ENCODE results near the gene ZNF552.
"Not testable (repeated sequence)": the region's sequence is repeated elsewhere in the genome, so short reads cannot be mapped to it uniquely, and the experiment has no call there.

ZNF552 gene

DNA sequence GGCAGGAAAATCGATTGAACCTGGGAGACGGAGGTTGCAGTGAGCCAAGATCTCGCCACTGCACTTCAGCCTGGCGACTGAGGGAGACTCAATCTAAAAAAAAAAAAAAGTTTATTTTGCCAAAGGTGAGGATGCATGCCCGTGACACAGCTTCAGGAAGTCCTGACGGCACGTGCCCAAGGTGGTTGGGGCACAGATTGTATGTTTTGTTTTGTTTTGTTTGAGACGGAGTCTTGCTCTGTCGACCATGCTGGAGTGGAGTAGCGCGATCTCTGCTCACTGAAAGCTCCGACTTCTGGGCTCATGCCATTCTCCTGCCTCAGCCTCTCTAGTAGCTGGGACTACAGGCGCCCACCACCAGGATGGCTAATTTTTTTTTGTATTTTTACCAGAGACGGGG is 3.3 kb upstream of the ZNF552 start:
- DNase-seq, result no peak

DNA sequence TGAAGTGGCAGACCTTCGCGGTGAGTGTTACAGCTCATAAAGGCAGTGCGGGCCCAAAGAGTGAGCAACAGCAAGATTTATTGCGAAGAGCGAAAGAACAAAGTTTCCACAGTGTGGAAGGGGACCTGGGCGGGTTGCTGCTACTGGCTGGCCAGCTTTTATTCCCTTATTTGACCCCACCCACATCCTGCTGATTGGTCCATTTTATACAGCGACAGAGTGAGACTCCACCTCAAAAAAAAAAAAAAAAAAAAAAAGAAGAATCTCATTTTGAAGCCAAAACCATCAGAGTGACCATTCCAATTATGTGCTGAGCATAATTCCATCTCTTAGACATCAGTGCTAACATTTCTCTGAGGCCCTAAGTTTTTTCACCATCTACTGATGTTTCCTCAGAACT is 1.9 kb upstream of the ZNF552 start:
- no peak for DNase-seq

DNA sequence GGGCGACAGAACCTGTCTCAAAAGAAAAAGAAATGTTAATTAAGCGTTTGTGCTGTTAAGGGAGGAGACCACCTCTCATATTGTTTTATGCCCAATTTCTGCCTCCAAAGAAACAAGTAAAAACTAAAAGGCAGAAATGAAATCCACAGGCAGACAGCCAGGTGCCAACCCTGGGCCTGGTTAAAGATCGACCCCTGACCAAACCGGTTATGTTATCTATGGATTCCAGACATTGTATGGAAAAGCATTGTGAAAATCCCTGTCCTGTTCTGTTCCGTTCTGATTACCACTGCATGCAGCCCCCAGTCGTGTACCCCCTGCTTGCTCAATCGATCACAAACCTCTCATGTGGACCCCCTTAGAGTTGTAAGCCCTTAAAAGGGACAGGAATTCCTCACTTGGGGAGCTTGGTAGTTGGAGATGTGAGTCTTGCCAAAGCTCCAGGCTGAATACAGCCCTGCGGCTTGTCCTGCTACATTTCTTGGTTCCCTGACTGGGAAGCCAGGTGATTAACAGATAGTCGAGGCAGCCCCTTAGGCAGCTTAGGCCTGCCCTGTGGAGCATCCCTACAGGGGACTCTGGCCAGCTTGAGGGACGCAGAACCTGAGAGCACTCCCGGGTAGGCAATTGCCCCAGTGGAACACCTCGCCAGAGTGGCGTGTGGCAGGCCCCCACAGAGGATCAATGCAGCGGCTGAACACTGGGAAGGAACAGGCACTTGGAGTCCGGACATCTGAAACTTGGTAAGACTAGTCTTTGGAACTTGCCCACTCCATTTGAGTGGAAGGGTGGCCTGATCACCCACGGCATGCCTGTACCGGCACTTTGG is 748 bp upstream of the ZNF552 start:
- no peak for DNase-seq

DNA sequence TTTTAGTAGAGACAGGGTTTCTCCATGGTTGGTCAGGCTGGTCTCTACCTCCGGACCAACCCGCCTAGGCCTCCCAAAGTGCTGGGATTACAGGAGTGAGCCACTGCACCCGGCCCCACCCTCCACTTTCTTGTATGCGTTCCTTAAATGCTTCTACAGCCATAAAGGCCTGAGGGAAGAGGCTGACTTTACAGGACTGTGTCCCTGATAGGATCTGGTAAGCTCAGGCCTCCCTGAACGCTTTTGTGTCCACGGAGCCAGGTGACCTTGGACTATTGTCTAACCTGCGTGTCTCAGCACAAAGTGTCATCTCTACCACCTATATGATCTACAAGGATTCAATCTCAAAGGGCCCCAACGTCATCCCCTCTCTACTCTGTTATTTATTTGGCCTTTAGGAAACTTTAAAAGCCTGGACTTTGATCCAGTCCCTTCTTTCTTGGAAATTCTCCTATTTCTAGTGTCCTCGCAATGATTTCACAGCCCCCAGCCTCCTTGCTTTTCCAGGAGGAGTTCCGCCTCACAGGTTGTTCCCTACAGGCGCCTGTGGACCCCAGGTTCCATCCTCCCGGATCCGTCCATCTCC is 701 bp downstream of the ZNF552 start:
- no peak for DNase-seq

DNA sequence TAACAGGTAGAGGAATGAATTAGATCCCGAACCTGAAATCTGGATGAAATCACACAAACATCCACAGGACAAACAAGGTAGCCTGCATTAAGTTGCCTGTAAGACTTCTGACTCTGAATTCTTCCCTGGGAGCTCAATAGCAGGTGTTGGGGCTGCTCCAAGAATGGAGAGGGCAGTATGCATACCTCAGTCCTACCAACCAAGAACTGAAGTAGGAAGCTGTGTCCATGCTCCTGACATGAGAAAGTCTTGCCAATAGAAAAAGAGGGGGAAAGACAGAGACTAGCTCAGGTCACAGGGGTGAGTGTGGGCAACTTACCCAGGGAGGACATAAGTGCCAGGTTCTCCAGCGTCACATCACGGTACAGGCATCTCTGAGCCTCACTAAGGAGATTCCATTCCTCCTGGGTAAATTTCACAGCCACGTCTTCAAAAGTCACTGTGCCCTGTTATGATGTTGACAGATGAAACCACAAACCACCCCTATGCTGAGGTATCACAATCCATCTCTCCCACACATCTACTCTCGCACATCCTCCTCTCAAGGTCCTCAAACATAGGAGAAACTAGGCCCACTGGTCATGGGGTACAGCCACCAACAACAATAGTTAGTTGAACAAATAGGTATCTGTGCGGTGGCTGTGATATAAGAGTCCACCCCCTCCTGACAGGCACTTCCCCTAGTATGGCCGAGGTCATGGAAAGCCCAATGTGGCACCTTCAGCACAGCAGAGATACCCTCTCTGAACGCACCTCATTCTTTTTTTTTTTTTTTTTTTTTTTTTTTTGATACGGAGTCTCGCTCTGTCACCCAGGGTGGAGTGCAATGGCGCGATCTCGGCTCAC is 1.5 kb downstream of the ZNF552 start:
- not testable (repeated sequence) for DNase-seq

DNA sequence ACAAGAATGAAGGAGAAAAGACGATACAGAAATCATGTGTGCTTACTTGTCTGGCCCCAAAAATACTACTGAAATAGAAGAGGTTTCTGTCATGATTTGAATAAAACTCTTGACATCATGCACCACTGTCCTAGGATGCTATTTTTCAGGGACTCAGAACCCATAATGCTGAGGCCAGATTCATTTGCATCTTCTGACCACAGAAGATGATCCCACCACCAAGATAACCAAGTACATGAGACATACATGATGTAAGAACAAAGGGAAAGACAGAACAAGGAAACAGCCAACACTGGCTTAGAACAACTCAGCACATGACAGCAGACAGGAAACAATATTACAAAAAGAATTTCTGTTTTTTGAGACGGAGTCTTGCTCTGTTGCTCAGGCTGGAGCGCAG is 2.5 kb downstream of the ZNF552 start:
- DNase-seq, result no peak

DNA sequence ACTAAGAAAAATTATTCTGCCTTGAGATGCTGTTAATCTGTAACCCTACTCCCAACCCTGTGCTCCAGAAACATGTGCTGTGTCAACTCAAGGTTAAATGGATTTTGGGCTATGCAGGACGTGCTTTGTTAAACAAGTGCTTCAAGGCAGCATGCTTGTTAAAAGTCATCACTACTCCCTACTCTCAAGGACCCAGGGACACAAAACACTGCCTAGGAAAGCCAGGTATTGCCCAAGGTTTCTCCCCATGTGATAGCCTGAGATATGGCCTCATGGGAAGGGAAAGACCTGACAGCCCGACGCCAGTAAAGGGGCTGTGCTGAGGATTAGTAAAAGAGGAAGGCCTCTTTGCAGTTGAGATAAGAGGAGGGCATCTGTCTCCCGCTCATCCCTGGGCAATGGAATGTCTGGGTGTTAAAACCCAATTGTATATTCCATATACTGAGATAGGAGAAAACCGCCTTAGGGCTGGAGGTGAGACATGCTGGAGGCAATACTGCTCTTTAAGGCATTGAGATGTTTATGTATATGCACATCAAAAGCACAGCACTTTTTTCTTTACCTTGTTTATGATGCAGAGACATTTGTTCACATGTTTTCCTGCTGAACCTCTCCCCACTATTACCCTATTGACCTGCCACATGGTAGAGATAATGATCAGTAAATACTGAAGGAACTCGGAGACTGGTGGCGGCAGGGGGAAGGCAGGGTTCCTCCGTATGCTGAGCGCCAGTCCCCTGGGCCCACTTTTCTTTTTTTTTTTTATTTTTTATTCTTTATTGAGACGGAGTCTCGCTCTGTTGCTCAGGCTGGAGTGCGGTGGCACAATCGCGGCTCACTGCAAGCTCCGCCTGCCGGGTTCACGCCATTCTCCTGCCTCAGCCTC is 4.1 kb downstream of the ZNF552 start:
- DNase-seq, result not testable (repeated sequence)

DNA sequence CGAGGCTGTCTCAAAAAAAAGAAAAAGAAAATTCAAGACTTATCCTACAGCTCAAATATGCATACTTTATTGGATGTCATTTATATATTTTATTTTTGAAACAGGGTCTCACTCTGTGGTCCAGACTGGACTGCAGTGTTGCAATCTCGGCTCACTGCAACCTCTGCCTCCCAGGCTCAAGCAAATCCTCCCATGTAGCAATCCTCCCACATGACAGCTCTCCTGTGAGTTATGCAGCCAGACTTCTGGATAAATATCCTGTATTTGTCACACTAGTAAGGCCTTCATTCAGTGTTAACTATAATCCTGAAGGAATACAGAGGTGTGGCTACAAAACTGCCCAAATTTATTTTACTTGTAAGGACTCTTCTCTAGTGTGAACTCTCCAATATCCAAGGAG is 7.2 kb downstream of the ZNF552 start:
- no peak for DNase-seq

DNA sequence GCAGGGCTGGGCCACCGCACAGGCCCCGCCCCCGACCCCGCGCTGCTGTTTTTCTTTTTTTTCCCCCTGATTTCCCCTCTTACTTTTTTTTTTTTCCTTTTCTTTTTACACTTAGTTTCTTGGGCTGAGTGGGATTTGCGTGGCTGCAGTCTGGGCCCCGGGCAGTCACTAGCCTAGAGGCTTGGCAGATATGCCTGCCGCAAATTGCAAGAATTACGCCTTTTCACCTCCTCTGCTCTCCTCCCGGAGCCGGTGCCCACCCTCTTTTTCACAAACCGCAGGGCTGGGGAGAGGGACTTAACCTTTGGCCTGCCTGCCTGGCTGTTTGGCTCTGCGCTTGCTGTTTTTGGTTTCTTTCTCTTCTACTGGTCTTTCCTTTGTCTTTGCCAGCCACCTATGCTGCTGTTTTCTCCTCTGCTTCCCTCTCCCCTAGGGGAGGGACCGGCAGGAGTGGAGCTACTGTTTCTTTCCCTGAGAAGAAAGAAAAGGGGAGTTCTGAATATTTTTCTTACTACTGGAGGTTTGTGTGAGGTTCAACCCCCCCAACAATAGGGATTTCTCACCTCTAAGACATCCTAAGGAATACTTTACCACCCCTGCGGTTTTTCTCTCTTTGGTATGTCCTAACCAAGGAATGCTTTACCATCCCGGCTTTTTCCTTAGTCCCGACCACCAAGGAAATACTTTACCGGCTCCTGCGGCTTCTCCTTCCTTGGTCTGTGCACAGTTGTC is 11.0 kb downstream of the ZNF552 start:
- DNase-seq, result no peak

DNA sequence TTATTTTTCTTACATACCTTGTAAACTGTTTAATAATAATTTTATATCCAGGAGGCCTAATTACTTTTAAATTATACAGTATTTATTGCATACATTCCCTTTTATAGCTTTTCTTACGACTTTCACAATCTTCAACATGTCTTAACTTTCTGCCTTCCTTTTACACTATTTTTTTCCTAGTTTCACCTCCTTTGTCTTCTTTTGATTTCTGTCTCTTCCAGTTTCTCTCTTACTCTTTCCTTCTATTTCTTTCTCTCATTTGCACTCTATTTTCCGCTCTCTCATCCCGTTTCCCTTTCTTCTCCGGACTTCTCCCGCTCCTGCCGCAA is 11.5 kb downstream of the ZNF552 start:
- DNase-seq, result no peak

DNA sequence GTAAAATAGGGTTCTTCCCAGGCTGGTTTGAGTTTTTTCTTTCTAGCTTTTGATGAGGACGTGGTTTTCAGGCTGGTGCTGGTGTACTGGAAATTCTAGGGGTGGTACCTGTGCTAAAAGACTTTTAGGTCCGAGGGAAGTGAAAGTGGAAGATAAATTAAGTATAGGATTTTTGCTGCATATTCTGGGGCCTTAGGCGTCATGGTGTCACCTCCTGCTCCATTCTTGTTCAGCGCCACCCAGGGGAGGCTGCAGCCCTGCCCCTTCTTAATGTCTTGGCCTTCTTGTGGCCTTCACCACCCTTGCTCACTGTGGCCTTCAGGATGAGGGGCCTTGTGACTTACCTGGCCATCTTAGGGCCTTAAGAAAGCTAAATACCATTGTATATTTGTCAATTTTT is 12.4 kb downstream of the ZNF552 start:
- DNase-seq, result no peak

DNA sequence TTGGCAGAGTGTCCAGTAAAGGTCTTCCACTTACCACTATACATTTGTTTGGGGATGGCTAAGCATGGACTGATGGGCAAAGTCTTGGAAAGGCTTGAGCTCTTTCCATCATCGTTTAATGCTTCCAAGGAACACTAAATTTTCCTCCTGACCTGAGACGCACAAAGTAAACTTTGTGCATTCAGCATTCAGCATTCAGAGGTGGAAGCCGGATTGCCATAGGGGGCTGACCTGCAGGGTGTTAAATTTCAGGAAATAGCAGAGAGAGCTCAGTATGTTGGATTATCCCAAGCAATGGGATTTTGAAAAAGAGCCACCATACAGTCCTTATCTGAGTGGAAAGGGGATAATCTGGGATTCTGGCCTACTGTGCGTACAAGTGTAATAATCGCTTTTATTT is 14.0 kb downstream of the ZNF552 start:
- DNase-seq, result no peak

DNA sequence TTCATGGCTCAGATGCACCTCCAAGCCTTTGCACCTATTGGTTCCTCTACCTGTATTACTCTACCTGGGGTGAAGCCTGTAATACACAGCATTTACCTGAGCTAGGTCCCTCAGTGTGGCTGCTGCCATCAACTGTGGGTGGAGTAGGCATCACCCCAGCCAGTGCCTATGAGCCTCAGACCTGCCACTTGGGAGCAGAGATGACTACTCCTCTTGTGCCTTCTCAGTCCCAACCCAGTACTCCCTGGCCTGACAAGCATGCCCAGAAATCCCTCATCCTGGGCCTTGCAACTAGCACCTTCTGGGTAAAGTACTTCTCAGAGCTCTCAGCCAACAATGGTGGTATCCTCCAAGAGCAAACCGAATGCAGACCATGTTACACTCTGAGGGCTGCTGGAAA is 18.1 kb downstream of the ZNF552 start:
- not testable (repeated sequence) for DNase-seq

DNA sequence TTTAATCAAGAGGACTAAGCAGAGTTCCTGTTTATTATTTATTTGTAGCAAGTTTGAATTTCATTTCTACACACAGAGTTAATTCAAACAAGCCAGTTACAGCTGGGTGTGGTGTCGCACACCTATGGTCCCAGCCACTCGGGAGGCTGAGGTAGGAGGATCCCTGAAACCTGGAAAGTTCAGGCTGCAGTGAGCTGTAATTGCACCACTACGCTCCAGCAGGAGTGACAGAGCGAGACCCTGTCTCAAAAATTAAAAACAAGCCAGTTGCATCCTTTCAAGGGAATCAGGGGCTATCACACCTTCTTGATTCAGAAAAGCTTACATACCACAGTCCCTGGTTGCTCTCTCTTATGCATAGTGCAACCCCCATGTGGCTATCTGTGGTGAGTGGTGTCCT is 25.4 kb downstream of the ZNF552 start:
- DNase-seq, result no peak

DNA sequence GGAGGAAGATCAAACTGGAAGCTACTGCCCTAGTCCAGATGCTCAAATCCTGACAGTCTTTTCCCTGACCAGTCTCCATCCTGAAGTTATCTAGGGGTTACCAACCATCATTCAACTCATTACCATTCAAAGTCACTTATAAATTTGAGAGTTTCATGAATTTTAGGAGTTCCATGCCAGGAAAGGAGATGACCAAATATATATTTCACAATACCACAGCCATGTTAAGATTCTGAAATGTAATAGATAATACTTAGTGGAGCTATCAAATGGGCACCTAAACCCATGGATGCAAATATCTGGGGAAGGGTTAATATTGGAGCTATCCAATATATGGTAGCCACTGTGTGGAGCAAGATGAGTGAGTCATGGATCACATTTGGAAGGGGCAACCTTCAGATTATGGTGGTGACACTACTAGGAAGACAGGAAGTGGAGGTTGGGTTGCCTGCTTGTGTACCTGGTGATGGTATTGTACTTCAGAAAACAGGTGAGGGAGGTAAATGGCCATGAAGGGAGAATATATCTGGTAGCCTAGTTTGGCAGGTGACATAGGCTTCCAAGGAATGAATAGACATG is 26.5 kb downstream of the ZNF552 start:
- no peak for DNase-seq

DNA sequence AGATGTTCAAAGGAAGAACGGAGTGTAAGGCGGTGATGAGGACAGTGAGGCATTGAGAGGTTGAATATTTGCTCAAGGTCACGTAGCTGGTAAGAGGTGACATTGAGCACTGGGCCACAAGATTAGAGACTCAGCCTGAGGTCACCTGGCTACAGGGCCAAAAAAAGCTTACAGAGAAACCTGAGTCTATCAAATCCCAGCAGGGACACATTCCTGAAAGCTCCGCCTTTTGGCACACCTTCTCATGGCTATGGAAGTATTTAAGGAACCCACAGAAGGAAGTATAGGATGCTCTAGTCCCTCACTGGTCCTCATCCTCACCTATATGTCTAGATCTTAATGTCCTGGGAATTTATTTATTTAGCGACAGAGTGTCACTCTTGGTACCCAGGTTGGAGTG is 27.8 kb downstream of the ZNF552 start:
- no peak for DNase-seq

DNA sequence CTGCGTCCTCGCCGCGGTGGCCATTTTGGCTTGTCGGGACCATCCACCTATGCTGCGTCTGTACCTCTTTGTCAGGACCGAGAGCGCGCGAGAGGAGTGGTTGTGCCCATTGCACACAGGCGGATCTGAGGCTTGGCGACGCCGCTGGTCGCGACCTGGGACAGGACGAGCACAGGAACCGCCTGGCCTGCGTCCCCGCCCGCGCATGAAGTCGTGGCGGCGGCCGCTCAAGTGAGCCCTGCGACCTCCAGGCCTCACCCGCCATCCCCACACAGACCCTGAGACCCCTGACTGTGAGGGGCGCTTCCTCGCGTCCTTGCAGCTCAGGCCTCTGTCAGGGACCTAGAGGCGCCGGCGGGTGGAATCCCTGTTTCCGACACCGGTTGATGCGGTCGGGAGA is 28.4 kb downstream of the ZNF552 start:
- DNase-seq, result no peak

DNA sequence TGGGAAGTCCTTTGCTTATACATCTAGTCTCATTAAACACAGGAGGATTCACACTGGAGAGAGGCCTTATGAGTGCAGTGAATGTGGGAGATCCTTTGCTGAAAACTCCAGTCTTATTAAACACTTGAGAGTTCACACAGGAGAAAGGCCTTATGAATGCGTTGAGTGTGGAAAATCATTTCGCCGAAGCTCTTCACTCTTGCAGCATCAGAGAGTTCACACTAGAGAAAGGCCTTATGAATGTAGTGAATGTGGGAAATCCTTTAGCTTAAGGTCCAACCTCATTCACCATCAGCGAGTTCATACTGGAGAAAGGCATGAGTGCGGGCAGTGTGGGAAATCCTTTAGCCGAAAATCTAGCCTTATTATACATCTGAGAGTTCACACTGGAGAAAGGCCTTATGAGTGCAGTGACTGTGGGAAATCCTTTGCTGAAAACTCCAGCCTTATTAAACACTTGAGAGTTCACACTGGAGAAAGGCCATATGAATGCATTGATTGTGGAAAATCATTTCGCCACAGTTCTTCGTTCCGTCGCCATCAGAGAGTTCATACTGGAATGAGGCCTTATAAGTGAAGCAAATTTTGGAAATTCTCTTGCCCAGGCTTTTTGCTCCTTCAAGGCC is 35.4 kb downstream of the ZNF552 start:
- no peak for DNase-seq

DNA sequence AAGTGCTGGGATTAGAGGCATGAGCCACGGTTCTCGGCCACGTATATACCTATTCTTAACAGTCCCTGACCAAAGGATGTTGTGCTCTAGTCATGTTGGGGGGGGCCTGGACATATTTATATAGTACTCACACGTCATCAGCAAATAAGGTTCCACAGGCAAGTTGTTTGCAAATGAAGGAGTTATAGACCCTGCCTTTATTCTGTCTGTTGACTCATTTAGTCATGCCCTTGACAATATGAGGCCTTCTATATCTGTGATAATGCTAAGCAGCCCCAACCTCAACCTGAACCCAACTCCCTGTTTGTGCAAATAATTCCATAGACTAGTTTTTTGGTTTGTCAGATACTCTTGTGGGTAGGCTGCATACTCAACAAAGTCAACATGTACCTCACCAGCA is 36.4 kb downstream of the ZNF552 start:
- no peak for DNase-seq

DNA sequence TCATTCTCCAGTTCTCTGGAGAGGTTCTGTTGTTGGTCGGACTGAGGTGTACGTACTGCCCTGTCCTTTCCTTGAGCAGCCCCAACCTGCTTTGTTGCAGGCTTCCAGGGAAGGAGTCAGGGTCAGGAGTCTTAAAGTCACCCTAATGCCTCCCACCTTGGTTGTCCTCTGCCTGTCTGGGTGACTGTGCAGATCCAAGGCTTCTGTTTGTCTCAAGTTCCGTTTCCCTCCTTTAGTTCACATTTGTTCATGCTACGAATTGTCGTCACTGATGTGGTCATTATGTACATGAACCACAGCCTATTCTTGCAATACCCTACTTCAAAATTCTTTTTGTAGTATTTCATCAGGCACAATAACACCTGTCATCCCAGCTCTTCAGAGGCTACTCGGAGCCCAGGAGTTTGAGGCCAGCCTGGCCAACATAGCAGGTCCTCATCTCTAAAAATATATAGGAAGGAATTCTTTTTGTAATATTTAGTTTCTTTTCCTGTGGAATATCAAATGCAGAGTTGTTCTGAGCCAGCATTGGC is 37.9 kb downstream of the ZNF552 start:
- DNase-seq, result no peak

DNA sequence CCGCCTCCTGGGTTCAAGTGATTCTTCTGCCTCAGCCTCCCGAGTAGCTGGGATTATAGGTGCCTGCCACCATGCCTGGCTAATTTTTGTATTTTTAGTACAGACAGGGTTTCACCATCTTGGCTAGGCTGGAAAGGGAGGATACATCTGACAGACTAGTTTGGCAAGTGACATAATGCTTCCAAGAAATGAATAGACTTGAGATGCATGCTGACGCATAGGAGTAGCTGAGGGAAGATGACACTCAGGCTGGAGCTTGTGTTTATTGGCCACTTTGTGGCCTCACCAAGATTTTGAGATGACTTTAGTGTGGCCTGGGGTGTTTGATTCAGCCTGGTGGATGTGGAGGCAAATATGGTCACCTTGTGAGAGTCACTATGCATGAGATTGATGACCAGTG is 41.2 kb downstream of the ZNF552 start:
- no peak for DNase-seq
